Breast epithelium (tissue), 4 donors: ENCODE measurements around the gene LAYN. TPM values are rescaled to one million over a fixed set of nuclear protein-coding genes. Genes with fewer than 3 reads are reported as not detected.

Experiments
- DNase-seq, 2 donors: peaks; one replicate each; pipeline ENCODE4 v3.0.0-alpha.2; 2019; ENCODE audit warnings: low spot score in 2 of 2
- H3K27ac ChIP-seq, 2 donors: fragments of 200-600 bp; sonication (generic) in 1 of 2; one replicate each; pipeline ENCODE4 v1.5.1; 2016 to 2019; ENCODE audit warnings: mild to moderate bottlenecking in 1 of 2
- H3K27me3 ChIP-seq, 2 donors: fragments of 200-600 bp; sonication (generic) in 1 of 2; one replicate each; pipeline versions ENCODE4 v1.5.1 to v1.6.0; 2017 to 2019; ENCODE audit warnings: control low read depth in 1 of 2, mild to moderate bottlenecking in 1 of 2
- H3K36me3 ChIP-seq: fragments of 200-600 bp; one replicate; pipeline ENCODE4 v1.5.1; 2019
- H3K4me1 ChIP-seq, 2 donors: fragments of 200-600 bp; sonication (generic); one replicate each; pipeline ENCODE4 v1.5.1; 2016 to 2019; ENCODE audit warnings: control low read depth in 1 of 2
- H3K4me3 ChIP-seq, 3 donors: fragments of 200-600 bp; sonication (generic); 1 replicate in 2 of 3; 2 replicates in 1 of 3; pipeline ENCODE4 v1.5.1; 2016 to 2019; ENCODE audit warnings: mild to moderate bottlenecking in 3 of 3, moderate library complexity in 2 of 3
- H3K9me3 ChIP-seq, 2 donors: fragments of 200-600 bp; sonication (generic) in 1 of 2; one replicate each; pipeline ENCODE4 v1.5.1; 2016 to 2019; ENCODE audit warnings: control low read depth in 1 of 2
- CTCF ChIP-seq, 3 donors: fragments of 450-650 bp; IDR thresholded peaks; one replicate each; pipeline ENCODE4 v1.5.1; 2016 to 2017; ENCODE audit warnings: antibody characterized with exemption in 3 of 3, mild to moderate bottlenecking in 3 of 3, moderate library complexity in 3 of 3
- POLR2A ChIP-seq: fragments of 450-650 bp; IDR thresholded peaks from one replicate; pipeline ENCODE4 v1.6.1; 2016; ENCODE audit warnings: antibody characterized with exemption, mild to moderate bottlenecking, moderate library complexity
- POLR2AphosphoS5 ChIP-seq, 3 donors: sonication (generic); formaldehyde crosslinking; IDR thresholded peaks; one replicate each; pipeline ENCODE4 v1.6.1; 2017; ENCODE audit warnings: antibody characterized with exemption in 3 of 3
- intact Hi-C: fragments of 100-400 bp; cut with DNase I; formaldehyde crosslinking; loops from one replicate; pipeline ENCODE4 v1.15.1; 2023; ENCODE audit warnings: low total_unique reads
- total RNA-seq, 3 donors: library from RNA; depleted of rRNA; stranded (reverse); fragments of >200 nt; gene quantifications; one replicate each; pipeline ENCODE4 v1.1.0, GENCODE V29; 2016

The LAYN gene
- total RNA-seq, 3 donors from 2014 or later, result 2.1 to 21.3 (median 19.9) TPM

- no peak overlapping the region for H3K4me3 ChIP-seq
- intact Hi-C loops, result no loop called here
- H3K9me3 ChIP-seq, result no peaks in the 10 kb centered on the region
- no peaks in the 10 kb centered on the region for H3K4me1 ChIP-seq
- no peaks in the 10 kb centered on the region for H3K36me3 ChIP-seq
- TF ChIP-seq CTCF (IDR thresholded peaks at IDR 0.05) (no peak), POLR2A (no peak), POLR2AphosphoS5 (IDR thresholded peaks at IDR 0.05) (no peak)
- H3K27me3 ChIP-seq, result no peaks in the 10 kb centered on the region
- DNase-seq, result no peak
- peak overlapping the region in 1 of 2 donors; percentile 0 for H3K27ac ChIP-seq
Measured at GRCh38 chr11:111560800-111561199, 20.3 kb downstream of the LAYN start.

GRCh38 chr11:111561306-111561705 is 20.8 kb downstream of the LAYN start:
- no peaks in the 10 kb centered on the region for H3K4me1 ChIP-seq
- H3K27me3 ChIP-seq, result no peaks in the 10 kb centered on the region
- no peak for DNase-seq
- no peak overlapping the region for H3K4me3 ChIP-seq
- no peak overlapping the region for H3K27ac ChIP-seq
- H3K9me3 ChIP-seq, result no peaks in the 10 kb centered on the region
- no peaks in the 10 kb centered on the region for H3K36me3 ChIP-seq
- TF ChIP-seq POLR2AphosphoS5 (IDR thresholded peaks at IDR 0.05) (no peak), POLR2A (no peak), CTCF (IDR thresholded peaks at IDR 0.05) (no peak)
- intact Hi-C loops, result no loop called here

DNA sequence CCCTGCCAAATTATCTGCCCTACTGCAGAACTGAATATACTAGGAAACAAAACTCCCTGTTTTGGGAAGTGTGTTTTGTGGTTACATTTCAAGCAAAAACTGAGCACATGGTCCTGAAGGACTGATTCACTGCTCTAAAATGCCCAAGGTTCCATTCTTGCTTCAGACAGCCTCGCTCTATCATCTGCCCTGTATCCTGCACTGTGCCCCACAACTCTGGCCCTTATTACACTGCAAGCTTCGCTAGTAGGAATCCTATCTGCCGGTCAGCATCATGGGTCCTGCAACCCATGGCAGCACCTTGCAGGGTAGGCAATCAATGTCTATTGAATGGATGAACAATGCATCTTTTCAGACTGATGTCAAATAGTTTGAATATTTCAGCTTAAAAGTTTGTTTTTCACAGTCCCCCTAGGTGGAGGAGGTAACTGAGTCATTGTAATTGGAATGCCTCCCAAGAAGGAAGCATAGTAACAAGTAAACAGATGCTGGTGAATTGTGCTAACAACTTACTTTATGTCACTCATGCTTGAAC is 21.3 kb downstream of the LAYN start:
- intact Hi-C loops, result no loop called here
- Histone ChIP-seq H3K36me3 (no peaks in the 10 kb centered on the region), H3K4me3 (no peak overlapping the region), H3K9me3 (no peaks in the 10 kb centered on the region), H3K27me3 (no peaks in the 10 kb centered on the region), H3K4me1 (no peaks in the 10 kb centered on the region), H3K27ac (no peak overlapping the region)
- no peak for DNase-seq
- no peak for TF ChIP-seq POLR2AphosphoS5 (IDR thresholded peaks at IDR 0.05)
- TF ChIP-seq CTCF (IDR thresholded peaks at IDR 0.05), result no peak
- TF ChIP-seq POLR2A, result no peak

GRCh38 chr11:111562692-111563389 is 22.3 kb downstream of the LAYN start:
- Histone ChIP-seq H3K27me3 (no peaks in the 10 kb centered on the region), H3K4me3 (no peak overlapping the region), H3K36me3 (no peaks in the 10 kb centered on the region), H3K4me1 (no peaks in the 10 kb centered on the region), H3K27ac (no peak overlapping the region), H3K9me3 (no peaks in the 10 kb centered on the region)
- intact Hi-C loops, result no loop called here
- TF ChIP-seq CTCF (IDR thresholded peaks at IDR 0.05), result no peak
- TF ChIP-seq POLR2AphosphoS5 (IDR thresholded peaks at IDR 0.05), result no peak
- TF ChIP-seq POLR2A, result no peak
- no peak for DNase-seq

- Histone ChIP-seq H3K27me3 (no peaks in the 10 kb centered on the region), H3K4me3 (no peak overlapping the region), H3K36me3 (no peaks in the 10 kb centered on the region), H3K9me3 (no peaks in the 10 kb centered on the region), H3K27ac (no peak overlapping the region), H3K4me1 (no peaks in the 10 kb centered on the region)
- intact Hi-C loops, result no loop called here
- DNase-seq, result peak; percentile 50 to 67
- TF ChIP-seq CTCF (IDR thresholded peaks at IDR 0.05), result peak; percentile 76 to 79 (median 79)
- no peak for TF ChIP-seq POLR2A
Measured at GRCh38 chr11:111565114-111565720, 24.7 kb downstream of the LAYN start.
